ENCODE measurements around the gene C6orf47. TPM values are rescaled to one million over a fixed set of nuclear protein-coding genes. Genes with fewer than 3 reads are reported as not detected.

Gene C6orf47
- total RNA-seq, 1 donor from 2014 or later = 21.5 TPM

DNA sequence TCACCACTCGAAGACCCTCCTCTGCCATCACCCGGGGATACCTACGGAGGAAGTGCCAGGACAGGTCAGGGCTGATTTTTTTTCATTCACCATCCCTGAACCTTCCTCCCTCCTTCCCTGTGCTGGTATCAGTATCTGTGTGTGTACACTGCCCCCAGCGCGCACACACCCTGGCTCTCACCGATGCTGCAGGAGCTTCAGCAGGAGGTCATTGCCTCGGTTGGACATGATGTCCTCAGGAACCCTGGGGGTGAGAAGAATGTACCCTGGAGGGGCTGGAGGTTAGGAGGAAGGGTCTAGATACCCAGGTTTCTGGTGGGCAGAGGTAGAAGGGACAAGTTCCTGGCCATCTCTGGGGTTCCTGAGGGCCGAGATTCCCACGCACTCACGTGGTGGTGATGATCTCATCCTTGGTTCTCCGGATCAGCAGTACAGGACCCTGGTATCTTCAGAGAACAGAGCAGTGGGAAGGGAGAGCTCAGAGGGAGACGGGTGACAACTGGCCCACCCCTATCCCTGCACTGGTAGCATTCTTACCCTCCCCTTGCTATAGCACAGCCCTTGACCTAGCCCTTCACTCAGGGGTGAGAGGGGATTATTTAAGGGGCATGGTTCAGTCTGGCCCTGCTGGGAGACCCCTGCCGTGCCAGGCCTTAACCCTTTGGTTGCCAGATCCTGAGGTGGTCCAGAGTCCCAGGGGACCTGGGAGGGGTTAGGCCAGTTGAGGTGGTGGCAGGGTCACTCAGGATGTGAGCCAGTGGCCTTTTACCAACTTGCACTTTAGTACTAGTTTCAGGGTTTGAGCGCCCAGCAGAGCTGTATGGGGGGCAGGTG, 27.5 kb upstream of the C6orf47 start:
- no peaks in the 10 kb centered on the region for H3K9me3 Mint-ChIP-seq (ENCODE audit: unreplicated experiment)
- no peak overlapping the region for H3K4me3 Mint-ChIP-seq (ENCODE audit: unreplicated experiment)
- no peaks in the 10 kb centered on the region for H3K4me1 Mint-ChIP-seq (ENCODE audit: unreplicated experiment)
- TF ChIP-seq, protein P1, sequence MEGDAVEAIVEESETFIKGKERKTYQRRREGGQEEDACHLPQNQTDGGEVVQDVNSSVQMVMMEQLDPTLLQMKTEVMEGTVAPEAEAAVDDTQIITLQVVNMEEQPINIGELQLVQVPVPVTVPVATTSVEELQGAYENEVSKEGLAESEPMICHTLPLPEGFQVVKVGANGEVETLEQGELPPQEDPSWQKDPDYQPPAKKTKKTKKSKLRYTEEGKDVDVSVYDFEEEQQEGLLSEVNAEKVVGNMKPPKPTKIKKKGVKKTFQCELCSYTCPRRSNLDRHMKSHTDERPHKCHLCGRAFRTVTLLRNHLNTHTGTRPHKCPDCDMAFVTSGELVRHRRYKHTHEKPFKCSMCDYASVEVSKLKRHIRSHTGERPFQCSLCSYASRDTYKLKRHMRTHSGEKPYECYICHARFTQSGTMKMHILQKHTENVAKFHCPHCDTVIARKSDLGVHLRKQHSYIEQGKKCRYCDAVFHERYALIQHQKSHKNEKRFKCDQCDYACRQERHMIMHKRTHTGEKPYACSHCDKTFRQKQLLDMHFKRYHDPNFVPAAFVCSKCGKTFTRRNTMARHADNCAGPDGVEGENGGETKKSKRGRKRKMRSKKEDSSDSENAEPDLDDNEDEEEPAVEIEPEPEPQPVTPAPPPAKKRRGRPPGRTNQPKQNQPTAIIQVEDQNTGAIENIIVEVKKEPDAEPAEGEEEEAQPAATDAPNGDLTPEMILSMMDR (IDR thresholded peaks at IDR 0.05) = no peak
- no peak overlapping the region for H3K27ac Mint-ChIP-seq (ENCODE audit: unreplicated experiment)
- H3K36me3 Mint-ChIP-seq (ENCODE audit: unreplicated experiment) = peaks cover 32% of the 10 kb centered on the region
- no peak for DNase-seq (ENCODE audit: extremely low spot score, unreplicated experiment)
- H3K27me3 Mint-ChIP-seq (ENCODE audit: unreplicated experiment) = no peaks in the 10 kb centered on the region

DNA sequence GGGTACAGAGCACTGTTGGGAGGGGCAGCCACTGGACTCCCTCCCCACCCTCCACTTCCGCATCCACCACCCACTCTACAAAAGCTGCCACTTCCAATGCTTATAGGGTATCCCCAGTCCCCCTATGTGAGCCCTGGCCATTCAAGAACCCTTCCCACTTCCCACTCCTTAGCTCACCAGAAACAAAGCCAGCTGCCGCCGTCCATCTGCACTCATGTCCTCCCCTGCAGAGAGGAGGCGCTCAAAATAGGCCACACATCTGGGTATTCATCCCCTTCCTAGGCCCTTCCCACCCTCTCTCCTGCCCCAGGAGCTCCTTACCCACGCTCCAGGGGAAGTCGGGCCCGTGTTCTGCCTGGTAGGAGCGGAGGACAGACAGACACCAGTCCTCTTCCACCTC, 26.7 kb upstream of the C6orf47 start:
- TF ChIP-seq, protein P1 (IDR thresholded peaks at IDR 0.05) = no peak
- H3K9me3 Mint-ChIP-seq (ENCODE audit: unreplicated experiment) = no peaks in the 10 kb centered on the region
- no peak for DNase-seq (ENCODE audit: extremely low spot score, unreplicated experiment)
- H3K36me3 Mint-ChIP-seq (ENCODE audit: unreplicated experiment) = peaks cover 27% of the 10 kb centered on the region
- H3K4me3 Mint-ChIP-seq (ENCODE audit: unreplicated experiment) = no peak overlapping the region
- no peaks in the 10 kb centered on the region for H3K27me3 Mint-ChIP-seq (ENCODE audit: unreplicated experiment)
- H3K4me1 Mint-ChIP-seq (ENCODE audit: unreplicated experiment) = no peaks in the 10 kb centered on the region
- H3K27ac Mint-ChIP-seq (ENCODE audit: unreplicated experiment) = no peak overlapping the region

DNA sequence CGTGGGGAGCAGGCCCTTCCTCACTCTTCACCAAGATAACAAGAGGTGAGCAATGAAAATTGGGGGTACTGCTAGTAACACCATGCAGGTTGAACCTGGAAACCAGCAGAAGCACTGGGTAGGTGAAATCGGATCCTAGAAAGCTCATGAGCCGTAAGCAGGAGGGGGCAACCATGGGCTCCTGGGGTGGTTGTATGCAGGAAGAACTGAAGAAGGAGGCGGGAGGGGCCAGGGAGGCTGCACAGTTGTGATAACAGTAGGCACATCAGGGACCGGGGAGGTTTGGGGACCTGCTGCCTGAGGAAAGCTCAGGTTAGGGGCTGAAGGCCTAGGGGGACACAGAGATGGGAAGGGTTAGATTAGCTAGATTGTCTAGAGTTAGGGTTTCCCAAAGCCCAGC, 25.9 kb upstream of the C6orf47 start:
- no peak overlapping the region for H3K4me3 Mint-ChIP-seq (ENCODE audit: unreplicated experiment)
- TF ChIP-seq, protein P1 (IDR thresholded peaks at IDR 0.05) = no peak
- no peak overlapping the region for H3K27ac Mint-ChIP-seq (ENCODE audit: unreplicated experiment)
- no peaks in the 10 kb centered on the region for H3K27me3 Mint-ChIP-seq (ENCODE audit: unreplicated experiment)
- peaks cover 27% of the 10 kb centered on the region for H3K36me3 Mint-ChIP-seq (ENCODE audit: unreplicated experiment)
- H3K4me1 Mint-ChIP-seq (ENCODE audit: unreplicated experiment) = peaks cover 2% of the 10 kb centered on the region
- no peaks in the 10 kb centered on the region for H3K9me3 Mint-ChIP-seq (ENCODE audit: unreplicated experiment)
- no peak for DNase-seq (ENCODE audit: extremely low spot score, unreplicated experiment)

DNA sequence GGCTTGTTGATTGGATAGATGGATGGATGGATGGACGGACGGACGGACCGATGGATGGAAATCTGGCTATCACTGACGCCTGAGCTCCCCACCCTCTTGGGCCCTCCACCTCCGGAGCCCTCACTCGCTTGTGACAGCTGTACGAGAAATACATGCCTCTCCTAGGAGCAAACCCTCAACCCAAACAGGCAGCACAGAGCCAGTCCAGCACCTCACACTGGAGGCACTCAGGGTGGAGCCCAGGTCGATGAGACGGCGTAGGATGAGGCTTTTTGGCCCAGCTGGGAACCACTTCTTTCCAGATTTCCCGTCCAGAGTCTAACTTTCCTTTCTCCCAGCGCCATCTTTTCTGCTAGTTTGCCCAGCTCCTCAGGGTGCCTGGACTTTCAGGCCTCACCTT, 23.0 kb upstream of the C6orf47 start:
- no peaks in the 10 kb centered on the region for H3K9me3 Mint-ChIP-seq (ENCODE audit: unreplicated experiment)
- no peak overlapping the region for H3K4me3 Mint-ChIP-seq (ENCODE audit: unreplicated experiment)
- no peak overlapping the region for H3K27ac Mint-ChIP-seq (ENCODE audit: unreplicated experiment)
- H3K4me1 Mint-ChIP-seq (ENCODE audit: unreplicated experiment) = peaks cover 16% of the 10 kb centered on the region
- H3K36me3 Mint-ChIP-seq (ENCODE audit: unreplicated experiment) = peaks cover 17% of the 10 kb centered on the region
- DNase-seq (ENCODE audit: extremely low spot score, unreplicated experiment) = no peak
- H3K27me3 Mint-ChIP-seq (ENCODE audit: unreplicated experiment) = no peaks in the 10 kb centered on the region
- TF ChIP-seq, protein P1 (IDR thresholded peaks at IDR 0.05) = no peak

DNA sequence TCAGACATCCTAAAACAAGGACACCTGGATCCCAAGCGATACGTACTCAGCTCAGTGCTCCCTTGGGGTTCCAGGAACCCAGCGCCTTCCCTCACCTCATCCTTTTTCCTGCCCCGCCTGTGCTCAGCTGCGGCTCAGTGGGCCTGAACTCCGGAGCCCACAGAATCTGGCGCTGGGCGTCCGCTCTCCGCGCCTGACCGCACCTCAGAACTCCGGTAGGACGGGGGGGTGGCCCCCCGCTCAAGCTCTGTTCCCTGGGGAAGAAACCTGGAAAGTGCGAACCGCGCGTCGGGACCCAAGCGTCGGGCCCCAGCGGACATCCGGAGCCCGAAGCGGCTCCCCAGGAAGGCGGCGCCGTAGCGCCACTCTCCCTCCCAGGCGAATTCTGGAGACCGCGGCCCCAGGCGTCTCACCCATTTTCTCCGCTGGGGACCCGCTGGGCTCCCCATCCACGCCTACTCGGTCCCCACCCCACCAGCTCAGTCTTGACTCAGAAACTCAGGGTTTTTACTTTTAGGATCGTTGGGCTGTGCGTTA, 20.6 kb upstream of the C6orf47 start:
- Mint-ChIP-seq H3K27me3 (ENCODE audit: unreplicated experiment) (no peaks in the 10 kb centered on the region), H3K4me1 (ENCODE audit: unreplicated experiment) (peaks cover 16% of the 10 kb centered on the region), H3K27ac (ENCODE audit: unreplicated experiment) (peak overlapping the region; percentile 90), H3K9me3 (ENCODE audit: unreplicated experiment) (no peaks in the 10 kb centered on the region), H3K4me3 (ENCODE audit: unreplicated experiment) (peak overlapping the region; percentile 73), H3K36me3 (ENCODE audit: unreplicated experiment) (peaks cover 5% of the 10 kb centered on the region)
- no peak for DNase-seq (ENCODE audit: extremely low spot score, unreplicated experiment)
- TF ChIP-seq, protein P1 (IDR thresholded peaks at IDR 0.05) = no peak

Data from osteocyte (in vitro differentiated cells).